H1 (cell line): Measurements from ENCODE around the gene SBF1. TPM values are rescaled to one million over a fixed set of nuclear protein-coding genes. Genes with fewer than 3 reads are reported as not detected.
A peak's percentile ranks its signal among the peaks of the same experiment; 100 is the strongest.

ENCODE experiments used
- CTCF ChIA-PET: fragments of 300-600 bp; sonication (Branson Sonifier 250); formaldehyde crosslinking; loops from one replicate; lab custom pipeline; 2021; ENCODE audit not compliant: partially characterized antibody; lab: Charles Lee
- POLR2A ChIA-PET: fragments of 300-600 bp; sonication (Branson Sonifier 250); formaldehyde crosslinking; loops from one replicate; lab custom pipeline; 2021; ENCODE audit warnings: inconsistent platforms; ENCODE audit not compliant: partially characterized antibody; lab: Charles Lee
- DNase-seq, 2 experiments: peaks; one replicate each; pipeline versions ENCODE4 v3.0.0 to v3.0.0-alpha.2; 2010 to 2022; ENCODE audit warnings: low spot score in 2 of 2, low read depth in 1 of 2, mixed read lengths in 1 of 2
- FAIRE-seq: peaks from 2 replicates; lab custom pipeline; 2011; peaks lifted over from hg19 to GRCh38; lab: Jason Lieb, UNC
- H2AFZ ChIP-seq: 2 replicates; pipeline ENCODE4 v1.8.1; 2012; ENCODE audit warnings: low read length, inconsistent platforms
- H2AK5ac ChIP-seq: 2 replicates; pipeline ENCODE4 v1.6.1; 2013; ENCODE audit warnings: low read depth, low read length
- H2BK120ac ChIP-seq: replicated peaks from 2 replicates; pipeline ENCODE3; 2013; ENCODE audit warnings: low read depth, low read length, inconsistent platforms
- H2BK12ac ChIP-seq: 2 replicates; pipeline ENCODE4 v1.6.1; 2013; ENCODE audit warnings: low read depth, low read length
- H2BK15ac ChIP-seq: 2 replicates; pipeline ENCODE4 v1.6.1; 2013; ENCODE audit warnings: low read length
- H2BK20ac ChIP-seq: 2 replicates; pipeline ENCODE4 v1.6.1; 2013; ENCODE audit warnings: low read length
- H2BK5ac ChIP-seq: 2 replicates; pipeline ENCODE4 v1.6.1; 2013; ENCODE audit warnings: low read depth, low read length
- H3K14ac ChIP-seq: 2 replicates; pipeline ENCODE4 v1.6.1; 2013; ENCODE audit warnings: inconsistent platforms; ENCODE audit not compliant: insufficient read length
- H3K18ac ChIP-seq: 2 replicates; pipeline ENCODE4 v1.6.1; 2013; ENCODE audit warnings: low read length; ENCODE audit errors: extremely low read depth
- H3K23ac ChIP-seq: 2 replicates; pipeline ENCODE4 v1.6.1; 2013; ENCODE audit warnings: inconsistent platforms; ENCODE audit not compliant: insufficient read length
- H3K23me2 ChIP-seq: 2 replicates; pipeline ENCODE4 v1.6.1; 2013; ENCODE audit warnings: low read depth, low read length
- H3K27ac ChIP-seq: 2 replicates; pipeline ENCODE4 v1.6.1; 2011; ENCODE audit warnings: low read depth, low read length, inconsistent platforms
- H3K27me3 ChIP-seq, 4 experiments: replicated peaks in 1 of 4; 1 replicate in 1 of 4; 2 replicates in 3 of 4; pipeline versions ENCODE4 v1.6.1 to v1.8.1; 2011 to 2013; ENCODE audit warnings: low read length in 3 of 4, mild to moderate bottlenecking in 3 of 4, inconsistent platforms in 2 of 4, mixed read lengths in 2 of 4, moderate library complexity in 1 of 4; ENCODE audit not compliant: control insufficient read depth in 3 of 4, insufficient read depth in 3 of 4; ENCODE audit errors: extremely low read depth in 1 of 4
- H3K36me3 ChIP-seq, 4 experiments: 2 replicates each; pipeline versions ENCODE4 v1.6.1 to v1.8.1; 2011 to 2013; ENCODE audit warnings: mild to moderate bottlenecking in 4 of 4, low read length in 3 of 4, moderate library complexity in 2 of 4, control low read depth in 1 of 4, inconsistent platforms in 1 of 4; ENCODE audit not compliant: insufficient read depth in 4 of 4, control insufficient read depth in 2 of 4
- H3K4ac ChIP-seq: replicated peaks from 2 replicates; pipeline ENCODE3; 2013; ENCODE audit warnings: low read length, low read depth, mixed read lengths, inconsistent platforms; ENCODE audit not compliant: insufficient read length
- H3K4me1 ChIP-seq, 4 experiments: replicated peaks in 1 of 4; 1 replicate in 1 of 4; 2 replicates in 3 of 4; pipeline versions ENCODE4 v1.6.1 to v1.8.1; 2011 to 2013; ENCODE audit warnings: low read length in 3 of 4, inconsistent platforms in 2 of 4, mixed read lengths in 1 of 4; ENCODE audit not compliant: insufficient read depth in 4 of 4, control insufficient read depth in 3 of 4
- H3K4me2 ChIP-seq, 2 experiments: 2 replicates each; pipeline versions ENCODE4 v1.6.1 to v1.8.1; 2011 to 2013; ENCODE audit warnings: low read depth in 2 of 2, low read length in 2 of 2, control low read depth in 1 of 2, inconsistent platforms in 1 of 2, mild to moderate bottlenecking in 1 of 2; ENCODE audit not compliant: insufficient read depth in 1 of 2
- H3K4me3 ChIP-seq, 4 experiments: fragments of 200-600, 300-600 bp in 1 of 4; sonication (generic), shearing (Covaris generic), sonication (Bioruptor Twin) in 1 of 4; 2 replicates each; pipeline versions ENCODE4 v1.5.1 to v1.8.1; 2011 to 2016; ENCODE audit warnings: low read length in 4 of 4, low read depth in 3 of 4, control low read depth in 2 of 4, inconsistent platforms in 2 of 4, mild to moderate bottlenecking in 2 of 4, mixed read lengths in 1 of 4, moderate library complexity in 1 of 4; ENCODE audit not compliant: insufficient read depth in 2 of 4; ENCODE audit errors: extremely low read depth in 1 of 4
- H3K56ac ChIP-seq: replicated peaks from 2 replicates; pipeline ENCODE3; 2013; ENCODE audit warnings: low read depth, mild to moderate bottlenecking, mixed read lengths, low read length, inconsistent platforms; ENCODE audit not compliant: insufficient read length
- H3K79me1 ChIP-seq: 2 replicates; pipeline ENCODE4 v1.6.1; 2013; ENCODE audit warnings: low read depth, low read length, control low read depth
- H3K79me2 ChIP-seq, 2 experiments: 2 replicates each; pipeline versions ENCODE4 v1.6.1 to v1.8.1; 2012 to 2013; ENCODE audit warnings: low read length in 2 of 2, mild to moderate bottlenecking in 2 of 2, inconsistent platforms in 1 of 2; ENCODE audit not compliant: insufficient read depth in 2 of 2, control insufficient read depth in 1 of 2
- H3K9ac ChIP-seq, 4 experiments: replicated peaks in 1 of 4; 1 replicate in 1 of 4; 2 replicates in 3 of 4; pipeline versions ENCODE4 v1.6.1 to v1.8.1; 2011 to 2013; ENCODE audit warnings: low read depth in 3 of 4, low read length in 3 of 4, control low read depth in 2 of 4, mild to moderate bottlenecking in 2 of 4, moderate library complexity in 2 of 4, inconsistent platforms in 1 of 4; ENCODE audit errors: extremely low read depth in 1 of 4
- H3K9me3 ChIP-seq, 2 experiments: 2 replicates each; pipeline versions ENCODE4 v1.6.1 to v1.8.1; 2012 to 2013; ENCODE audit warnings: mild to moderate bottlenecking in 2 of 2, moderate library complexity in 2 of 2, control low read depth in 1 of 2, inconsistent platforms in 1 of 2, low read depth in 1 of 2, low read length in 1 of 2, mixed read lengths in 1 of 2; ENCODE audit not compliant: insufficient read depth in 2 of 2
- H4K20me1 ChIP-seq, 2 experiments: replicated peaks in 1 of 2; 2 replicates each; pipeline versions ENCODE3 to v1.8.1; 2011 to 2013; ENCODE audit warnings: inconsistent platforms in 2 of 2, low read length in 2 of 2, mild to moderate bottlenecking in 1 of 2; ENCODE audit not compliant: insufficient read depth in 2 of 2, control insufficient read depth in 1 of 2
- H4K5ac ChIP-seq: 2 replicates; pipeline ENCODE4 v1.6.1; 2013; ENCODE audit warnings: low read length, low read depth, mixed read lengths, inconsistent platforms; ENCODE audit not compliant: insufficient read length
- H4K8ac ChIP-seq: 2 replicates; pipeline ENCODE4 v1.8.0; 2013; ENCODE audit warnings: mild to moderate bottlenecking, moderate library complexity, low read length, inconsistent platforms; ENCODE audit not compliant: insufficient read depth; ENCODE audit errors: extremely low read depth
- H4K91ac ChIP-seq: replicated peaks from 2 replicates; pipeline ENCODE3; 2013; ENCODE audit warnings: low read length, mixed read lengths, inconsistent platforms; ENCODE audit not compliant: insufficient read length
- ATF2 ChIP-seq: IDR thresholded peaks from 2 replicates; pipeline ENCODE4 v1.6.1; 2012; ENCODE audit warnings: low read length, inconsistent platforms
- BACH1 ChIP-seq: IDR thresholded peaks from 2 replicates; pipeline ENCODE4 v1.6.1; 2012; ENCODE audit warnings: low read length, improper control_type of control experiment
- CBX8 ChIP-seq: fragments of 300-800, 300-1000 bp; sonication (generic); IDR thresholded peaks from 2 replicates; pipeline ENCODE4 v1.7.1; 2016; ENCODE audit warnings: low read depth, low read length, borderline replicate concordance
- CHD2 ChIP-seq: IDR thresholded peaks from 2 replicates; pipeline ENCODE4 v1.6.1; 2012; ENCODE audit warnings: low read length, improper control_type of control experiment
- EGR1 ChIP-seq: IDR thresholded peaks from 2 replicates; pipeline ENCODE4 v1.6.1; 2011; ENCODE audit warnings: low read depth, low read length, borderline replicate concordance
- RXRA ChIP-seq: IDR thresholded peaks from 2 replicates; pipeline ENCODE4 v1.6.1; 2011; ENCODE audit warnings: low read depth, mild to moderate bottlenecking, low read length, moderate library complexity; ENCODE audit not compliant: insufficient read depth
- SP2 ChIP-seq: IDR thresholded peaks from 2 replicates; pipeline ENCODE4 v1.6.1; 2012; ENCODE audit warnings: mild to moderate bottlenecking, low read length, inconsistent platforms
- SRF ChIP-seq: IDR thresholded peaks from 2 replicates; pipeline ENCODE4 v1.6.1; 2011; ENCODE audit warnings: mild to moderate bottlenecking, low read depth, low read length, moderate library complexity
- YY1 ChIP-seq: IDR thresholded peaks from 2 replicates; pipeline ENCODE4 v1.6.1; 2011; ENCODE audit warnings: low read depth, mild to moderate bottlenecking, low read length
- WGBS, 2 experiments: shearing (Covaris generic) in 1 of 2; methylation state at CpG; one replicate each; pipeline versions ENCODE4 v1.1.6 to v1.1.7; 2013 to 2015; ENCODE audit warnings: low lambda C conversion rate in 2 of 2, mixed read lengths in 2 of 2, inconsistent platforms in 1 of 2, low coverage in 1 of 2, missing lambda C conversion rate in 1 of 2; ENCODE audit not compliant: insufficient replicate concordance in 2 of 2, insufficient coverage in 1 of 2, insufficient read length in 1 of 2; ENCODE audit errors: extremely low coverage in 1 of 2, missing lambda C conversion rate in 1 of 2; 5-methylcytosine and 5-hydroxymethylcytosine counted together
- polyA plus RNA-seq, 7 experiments: library from polyadenylated mRNA; depleted of rRNA in 3 of 7; stranded (reverse) in 5 of 7; unstranded in 2 of 7; fragments of >200 nt in 5 of 7; fragments of 200-250 nt in 2 of 7; gene quantifications; 1 replicate in 5 of 7; 2 replicates in 1 of 7; 4 replicates in 1 of 7; pipeline versions ENCODE4 v1.2.1 to v1.2.3, GENCODE V29; 2011 to 2013; ENCODE audit warnings: missing spikeins in 2 of 7, mixed read lengths in 2 of 7
- total RNA-seq: library from RNA; stranded (reverse); fragmentation: NEBNext Ultra II Directional; extraction: Animal tissue kit (Norgen Biotek cat#: 25700); gene quantifications from 2 replicates; pipeline ENCODE4 v1.2.1, GENCODE V29; 2021

Gene SBF1
- total and polyA plus RNA-seq, 2 of the 8 experiments (the other 6 are each of a cell fraction or from before 2014, with no cell fraction given): 29.1 to 71.5 TPM

GRCh38 chr22:50396751-50397370 lies 78.0 kb downstream of the SBF1 start:
- H3K36me3 ChIP-seq: peaks cover 3 to 7% (median 6%) of the 10 kb centered on the region in 4 experiments; a peak in 5 of 8 replicates
- H4K91ac ChIP-seq: no peak overlapping the region
- no peak overlapping the region for H3K14ac ChIP-seq
- H2BK12ac ChIP-seq: no peak overlapping the region
- no peak overlapping the region for H3K23ac ChIP-seq
- WGBS, 2 experiments: 69% methylated on average over 6 of the region's 6 CpGs; no CpG with 5 or more reads in 1 of the 2 experiments
- H3K79me2 ChIP-seq: no peaks in the 10 kb centered on the region
- H2BK5ac ChIP-seq: peak overlapping the region; percentile 71; the same call in 1 of the 2 replicates
- H3K79me1 ChIP-seq: peaks cover 2% of the 10 kb centered on the region; the same call in 1 of the 2 replicates
- H3K27me3 ChIP-seq: no peaks in the 10 kb centered on the region
- H3K27ac ChIP-seq: no peak overlapping the region
- no peak overlapping the region for H3K18ac ChIP-seq
- no peak overlapping the region for H2BK120ac ChIP-seq
- no peaks in the 10 kb centered on the region for H3K23me2 ChIP-seq
- DNase-seq (no peak), FAIRE-seq (no peak)
- no peak overlapping the region for H2BK20ac ChIP-seq
- H2AK5ac ChIP-seq: no peak overlapping the region
- H4K5ac ChIP-seq: no peak overlapping the region
- peak overlapping the region in 1 of 2 experiments; percentile 17; a peak in 1 of 4 replicates for H3K4me2 ChIP-seq
- H4K8ac ChIP-seq: no peak overlapping the region
- H3K9me3 ChIP-seq: no peaks in the 10 kb centered on the region
- peaks cover 0 to 13% (median 3%) of the 10 kb centered on the region in 4 experiments; a peak in 5 of 7 replicates for H3K4me1 ChIP-seq
- CTCF ChIA-PET: interaction anchor here (0.7 kb wide), 1 partner anchor 10 kb away, joined by 3 read pairs; no protein-coding TSS in a partner anchor
- H3K56ac ChIP-seq: no peak overlapping the region
- H3K4ac ChIP-seq: no peak overlapping the region
- POLR2A ChIA-PET: interaction anchor here (0.6 kb wide), 1 partner anchor 484 kb away, joined by 3 read pairs; no protein-coding TSS in a partner anchor
- H4K20me1 ChIP-seq: peaks cover 3 to 7% of the 10 kb centered on the region in 2 experiments
- H2AFZ ChIP-seq: no peak overlapping the region
- no peak overlapping the region for H3K4me3 ChIP-seq
- no peak overlapping the region for H2BK15ac ChIP-seq
- H3K9ac ChIP-seq: no peak overlapping the region
- TF ChIP-seq ATF2 (no peak), SP2 (no peak), YY1 (no peak), SRF (no peak), BACH1 (no peak), RXRA (no peak), EGR1 (no peak), CBX8 (no peak), CHD2 (no peak)
